Fibroblast of skin of abdomen (primary cell): ENCODE measurements around the gene FAM107A. TPM values are rescaled to one million over a fixed set of nuclear protein-coding genes. Genes with fewer than 3 reads are reported as not detected.

Experiments
- DNase-seq: peaks from one replicate; pipeline ENCODE4 v3.0.0-alpha.2; 2013
- polyA plus RNA-seq, 2 experiments: library from polyadenylated mRNA; unstranded; fragments of 120-200 nt; gene quantifications; one replicate each; pipeline ENCODE4 v1.2.1, GENCODE V29; 2013; ENCODE audit not compliant: insufficient read length in 2 of 2

The FAM107A gene
- not detected for polyA plus RNA-seq (2013, experiment 1 of 2; ENCODE audit: insufficient read length)
- polyA plus RNA-seq (2013, experiment 2 of 2; ENCODE audit: insufficient read length): not detected

- DNase-seq: peak; percentile 42
These were observed at the start of gene FAM107A for GRCh38 chr3:58577269-58577821. FAM107A (minus strand) TSS chr3:58577391; CDS start chr3:58569860, 7,531 bp downstream.

GRCh38 chr3:58625196-58625824, 48.1 kb upstream of the FAM107A start:
- DNase-seq: no peak

GRCh38 chr3:58624550-58624949, 47.4 kb upstream of the FAM107A start:
- no peak for DNase-seq

- no peak for DNase-seq
These were observed 46.8 kb upstream of the FAM107A start for GRCh38 chr3:58623961-58624360.

- DNase-seq: no peak
These were observed 46.3 kb upstream of the FAM107A start for GRCh38 chr3:58623478-58623877.

GRCh38 chr3:58622892-58623291, 45.7 kb upstream of the FAM107A start:
- no peak for DNase-seq

GRCh38 chr3:58622436-58622835, 45.2 kb upstream of the FAM107A start:
- no peak for DNase-seq

- DNase-seq: no peak
These were observed 44.1 kb upstream of the FAM107A start for GRCh38 chr3:58621086-58621830.

- DNase-seq: no peak
These were observed 43.2 kb upstream of the FAM107A start for GRCh38 chr3:58620421-58620820.

- DNase-seq: no peak
These were observed 40.2 kb upstream of the FAM107A start for GRCh38 chr3:58617338-58617761.

GRCh38 chr3:58613236-58614132, 36.3 kb upstream of the FAM107A start:
- no peak for DNase-seq

- no peak for DNase-seq
These were observed 35.6 kb upstream of the FAM107A start for GRCh38 chr3:58612830-58613229.

- DNase-seq: no peak
These were observed 32.8 kb upstream of the FAM107A start for GRCh38 chr3:58609990-58610389.

GRCh38 chr3:58608648-58609047, 31.5 kb upstream of the FAM107A start:
- DNase-seq: no peak

GRCh38 chr3:58607816-58608215, 30.6 kb upstream of the FAM107A start:
- DNase-seq: no peak

GRCh38 chr3:58606693-58607092, 29.5 kb upstream of the FAM107A start:
- no peak for DNase-seq

- no peak for DNase-seq
These were observed 26.8 kb upstream of the FAM107A start for GRCh38 chr3:58604031-58604430.

- DNase-seq: no peak
These were observed 26.4 kb upstream of the FAM107A start for GRCh38 chr3:58603606-58604005.

GRCh38 chr3:58597770-58598310, 20.6 kb upstream of the FAM107A start:
- no peak for DNase-seq

- DNase-seq: no peak
These were observed 19.8 kb upstream of the FAM107A start for GRCh38 chr3:58596834-58597518.

- DNase-seq: no peak
These were observed 16.9 kb upstream of the FAM107A start for GRCh38 chr3:58594117-58594516.
